ENCODE measurements around the gene ATG16L1. TPM values are rescaled to one million over a fixed set of nuclear protein-coding genes. Genes with fewer than 3 reads are reported as not detected.

ATG16L1 gene
- total RNA-seq, 4 donors from 2014 or later, result 46.4 to 125 (median 58.4) TPM

DNA sequence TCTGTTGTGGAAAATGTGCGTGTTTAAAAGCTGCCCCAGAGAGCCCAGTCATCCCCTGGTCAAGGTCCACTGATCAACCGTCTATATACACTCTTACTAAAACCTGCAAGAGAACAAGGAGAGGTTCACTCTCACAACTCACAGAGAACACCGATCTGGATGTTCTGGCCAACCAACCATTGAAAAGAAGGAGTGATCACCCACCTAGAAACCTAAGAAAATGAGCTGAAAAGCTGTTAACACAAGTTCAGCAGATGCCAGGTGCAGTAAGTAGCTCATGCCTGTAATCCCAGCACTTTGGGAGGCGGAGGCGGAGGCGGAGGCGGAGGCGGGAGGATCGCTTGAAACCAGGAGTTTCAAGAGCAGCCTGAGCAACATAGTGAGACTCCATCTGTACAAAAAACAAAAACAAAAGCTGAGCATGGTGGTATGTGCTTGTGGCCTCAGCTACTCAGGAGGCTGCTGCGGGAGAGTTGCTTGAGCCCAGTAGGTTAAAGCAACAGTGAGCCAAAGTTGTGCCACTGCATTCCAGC, 14.5 kb downstream of the ATG16L1 start:
- Histone ChIP-seq H3K36me3 (peaks cover 0 to 98% (median 0%) of the 10 kb centered on the region in 3 donors), H3K9me3 (no peaks in the 10 kb centered on the region), H3K4me1 (no peaks in the 10 kb centered on the region), H3K27ac (no peak overlapping the region), H3K27me3 (no peaks in the 10 kb centered on the region), H3K4me3 (no peak overlapping the region)
- peak in 1 of 3 donors; percentile 28 for DNase-seq
- no peak for TF ChIP-seq POLR2A (IDR thresholded peaks at IDR 0.05)
- TF ChIP-seq, protein P1, sequence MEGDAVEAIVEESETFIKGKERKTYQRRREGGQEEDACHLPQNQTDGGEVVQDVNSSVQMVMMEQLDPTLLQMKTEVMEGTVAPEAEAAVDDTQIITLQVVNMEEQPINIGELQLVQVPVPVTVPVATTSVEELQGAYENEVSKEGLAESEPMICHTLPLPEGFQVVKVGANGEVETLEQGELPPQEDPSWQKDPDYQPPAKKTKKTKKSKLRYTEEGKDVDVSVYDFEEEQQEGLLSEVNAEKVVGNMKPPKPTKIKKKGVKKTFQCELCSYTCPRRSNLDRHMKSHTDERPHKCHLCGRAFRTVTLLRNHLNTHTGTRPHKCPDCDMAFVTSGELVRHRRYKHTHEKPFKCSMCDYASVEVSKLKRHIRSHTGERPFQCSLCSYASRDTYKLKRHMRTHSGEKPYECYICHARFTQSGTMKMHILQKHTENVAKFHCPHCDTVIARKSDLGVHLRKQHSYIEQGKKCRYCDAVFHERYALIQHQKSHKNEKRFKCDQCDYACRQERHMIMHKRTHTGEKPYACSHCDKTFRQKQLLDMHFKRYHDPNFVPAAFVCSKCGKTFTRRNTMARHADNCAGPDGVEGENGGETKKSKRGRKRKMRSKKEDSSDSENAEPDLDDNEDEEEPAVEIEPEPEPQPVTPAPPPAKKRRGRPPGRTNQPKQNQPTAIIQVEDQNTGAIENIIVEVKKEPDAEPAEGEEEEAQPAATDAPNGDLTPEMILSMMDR (IDR thresholded peaks at IDR 0.05), result no peak

DNA sequence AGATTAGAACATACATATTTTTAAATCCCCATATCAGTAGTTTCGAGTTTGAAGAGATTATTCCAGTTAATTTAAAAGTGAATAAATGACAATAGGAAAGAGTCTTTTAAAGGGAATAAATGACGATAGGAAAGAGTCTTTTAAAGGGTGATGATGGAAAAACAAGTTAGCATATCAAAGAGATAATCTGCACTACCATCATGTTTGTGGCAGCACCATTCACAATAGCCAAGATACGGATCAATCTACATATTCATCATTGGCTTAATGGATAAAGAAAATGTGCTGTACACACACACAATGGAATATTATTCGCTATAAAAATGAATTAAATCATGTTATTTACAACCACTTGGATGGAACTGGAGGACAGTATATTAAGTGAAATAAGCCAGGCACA, 15.0 kb downstream of the ATG16L1 start:
- TF ChIP-seq, protein P1 (IDR thresholded peaks at IDR 0.05), result no peak
- TF ChIP-seq POLR2A (IDR thresholded peaks at IDR 0.05), result no peak
- H3K36me3 ChIP-seq, result peaks cover 0 to 98% (median 0%) of the 10 kb centered on the region in 3 donors
- peak overlapping the region in 1 of 4 donors; percentile 79 for H3K27ac ChIP-seq
- no peaks in the 10 kb centered on the region for H3K9me3 ChIP-seq
- H3K27me3 ChIP-seq, result no peaks in the 10 kb centered on the region
- DNase-seq, result no peak
- no peaks in the 10 kb centered on the region for H3K4me1 ChIP-seq
- H3K4me3 ChIP-seq, result no peak overlapping the region

DNA sequence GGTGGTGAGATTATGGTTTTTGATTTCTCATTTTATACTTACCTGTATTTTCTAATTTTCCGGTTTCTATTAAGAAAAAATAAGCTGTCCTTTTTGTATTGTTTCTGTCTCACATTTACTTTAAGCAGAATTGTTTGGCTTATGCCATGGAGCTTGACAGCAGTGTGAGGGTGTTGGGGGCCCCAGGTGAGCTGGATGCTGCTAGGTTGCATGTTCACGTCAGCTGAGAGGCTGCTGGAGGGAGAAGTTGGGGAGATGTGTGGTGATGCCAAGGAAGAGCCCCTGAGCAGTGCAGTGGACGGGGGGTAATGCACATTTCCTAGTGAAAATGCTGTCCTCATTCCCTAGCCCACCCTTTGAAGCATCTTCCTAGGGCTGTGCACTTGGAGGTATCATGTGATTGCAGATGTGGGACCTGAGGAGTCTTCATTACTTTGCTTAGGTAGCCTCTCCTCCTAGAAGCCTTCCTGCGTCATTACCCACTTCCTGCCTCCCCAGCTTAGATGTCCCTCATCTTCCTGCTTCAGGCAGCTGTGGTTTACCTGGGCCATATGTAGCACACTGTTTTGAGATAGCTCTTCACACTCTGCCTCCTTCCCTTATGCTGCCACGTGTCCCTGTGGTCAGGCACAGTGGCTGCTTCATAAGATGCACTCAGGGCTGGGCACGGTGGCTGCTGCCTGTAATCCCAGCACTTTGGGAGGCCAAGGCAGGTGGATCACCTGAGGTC, 16.2 kb downstream of the ATG16L1 start:
- peak overlapping the region; percentile 62 to 79 (median 70) for H3K27ac ChIP-seq
- H3K9me3 ChIP-seq, result no peaks in the 10 kb centered on the region
- H3K4me3 ChIP-seq, result no peak overlapping the region
- no peaks in the 10 kb centered on the region for H3K4me1 ChIP-seq
- TF ChIP-seq POLR2A (IDR thresholded peaks at IDR 0.05), result no peak
- TF ChIP-seq, protein P1 (IDR thresholded peaks at IDR 0.05), result no peak
- H3K36me3 ChIP-seq, result peaks cover 0 to 98% (median 0%) of the 10 kb centered on the region in 3 donors
- H3K27me3 ChIP-seq, result no peaks in the 10 kb centered on the region
- peak in 2 of 3 donors; percentile 95 to 96 for DNase-seq

DNA sequence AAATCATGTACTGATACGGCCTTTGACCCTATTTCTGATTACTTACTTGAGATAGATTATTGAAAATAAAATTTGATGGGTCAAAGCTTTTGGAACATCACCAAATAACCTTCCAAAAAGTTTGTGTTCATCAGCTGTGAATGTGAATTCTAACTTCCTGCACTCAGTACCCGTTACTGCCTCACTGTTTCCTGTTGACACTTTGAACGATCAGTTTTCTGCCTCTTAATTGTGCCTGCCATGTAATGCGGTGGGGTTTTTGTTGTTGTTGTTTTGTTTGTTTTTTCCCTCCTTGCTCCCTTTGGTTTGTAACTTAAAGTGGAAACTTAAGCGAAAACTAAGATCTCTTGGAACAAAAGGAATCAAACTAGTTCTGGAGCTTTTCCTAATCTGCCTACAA, 18.9 kb downstream of the ATG16L1 start:
- Histone ChIP-seq H3K27me3 (no peaks in the 10 kb centered on the region), H3K9me3 (no peaks in the 10 kb centered on the region), H3K27ac (peak overlapping the region; percentile 60 to 79 (median 65)), H3K4me3 (no peak overlapping the region), H3K36me3 (peaks cover 0 to 98% (median 0%) of the 10 kb centered on the region in 3 donors), H3K4me1 (no peaks in the 10 kb centered on the region)
- TF ChIP-seq, protein P1 (IDR thresholded peaks at IDR 0.05), result no peak
- TF ChIP-seq POLR2A (IDR thresholded peaks at IDR 0.05), result no peak
- no peak for DNase-seq

DNA sequence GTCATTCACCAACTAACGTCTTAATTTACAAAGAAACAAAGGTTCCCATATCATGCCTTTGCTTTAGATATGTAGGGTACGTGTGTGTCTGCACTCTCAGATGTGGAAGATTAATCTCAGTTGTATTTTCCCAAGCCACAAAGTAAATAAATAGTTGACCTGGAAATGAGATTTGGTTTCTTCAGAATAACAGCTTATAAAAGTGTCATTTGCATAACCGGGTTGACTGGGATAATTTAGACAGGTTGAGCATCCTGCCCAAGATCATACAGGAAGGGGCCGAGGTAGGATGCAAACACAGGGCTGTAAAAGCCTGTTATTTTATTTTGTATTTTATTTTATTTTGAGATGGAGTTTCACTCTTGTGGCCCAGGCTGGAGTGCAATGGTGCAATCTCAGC, 19.5 kb downstream of the ATG16L1 start:
- Histone ChIP-seq H3K9me3 (no peaks in the 10 kb centered on the region), H3K4me3 (no peak overlapping the region), H3K4me1 (no peaks in the 10 kb centered on the region), H3K27me3 (no peaks in the 10 kb centered on the region), H3K27ac (peak overlapping the region; percentile 60 to 79 (median 65)), H3K36me3 (peaks cover 0 to 98% (median 0%) of the 10 kb centered on the region in 3 donors)
- no peak for DNase-seq
- TF ChIP-seq, protein P1 (IDR thresholded peaks at IDR 0.05), result no peak
- no peak for TF ChIP-seq POLR2A (IDR thresholded peaks at IDR 0.05)
